H1 (cell line): ENCODE measurements around the gene MCAT.
"Not testable (repeated sequence)": the region's sequence is repeated elsewhere in the genome, so short reads cannot be mapped to it uniquely, and the experiment has no call there.

Source experiments
- BACH1 ChIP-seq: IDR thresholded peaks from 2 replicates; pipeline ENCODE4 v1.6.1; 2012; ENCODE audit warnings: low read length, improper control_type of control experiment
- CTCF ChIP-seq, 3 experiments: IDR thresholded peaks; 1 replicate in 2 of 3; 2 replicates in 1 of 3; pipeline versions ENCODE4 v1.5.1 to v1.6.1; 2011; ENCODE audit warnings: low read length in 3 of 3, mild to moderate bottlenecking in 3 of 3, inconsistent platforms in 2 of 3, low read depth in 1 of 3, moderate library complexity in 1 of 3; ENCODE audit not compliant: insufficient read depth in 1 of 3; ENCODE audit errors: control extremely low read depth in 1 of 3
- EP300 ChIP-seq, 2 experiments: IDR thresholded peaks; 1 replicate in 1 of 2; 2 replicates in 1 of 2; pipeline ENCODE4 v1.6.1; 2011 to 2012; ENCODE audit warnings: low read depth in 2 of 2, low read length in 2 of 2, mild to moderate bottlenecking in 2 of 2, borderline replicate concordance in 1 of 2, inconsistent platforms in 1 of 2, moderate library complexity in 1 of 2
- EZH2 ChIP-seq: fragments of 200-600 bp; sonication (generic); IDR thresholded peaks from 2 replicates; pipeline ENCODE4 v1.7.1; 2012; ENCODE audit warnings: low read depth, mild to moderate bottlenecking, moderate library complexity, low read length, inconsistent platforms; ENCODE audit not compliant: severe bottlenecking
- GABPA ChIP-seq: IDR thresholded peaks from 2 replicates; pipeline ENCODE4 v1.6.1; 2011; ENCODE audit warnings: mild to moderate bottlenecking, low read length, moderate library complexity, borderline replicate concordance; ENCODE audit not compliant: insufficient read depth
- RAD21 ChIP-seq, 2 experiments: IDR thresholded peaks in 1 of 2; conservative IDR thresholded peaks in 1 of 2; 2 replicates each; pipeline ENCODE4 v1.6.1; 2011; ENCODE audit warnings: low read depth in 2 of 2, low read length in 2 of 2, improper control_type of control experiment in 1 of 2, inconsistent platforms in 1 of 2, mild to moderate bottlenecking in 1 of 2, moderate library complexity in 1 of 2
- RFX5 ChIP-seq: IDR thresholded peaks from 2 replicates; pipeline ENCODE4 v1.6.1; 2011; ENCODE audit warnings: low read depth, low read length, improper control_type of control experiment, borderline replicate concordance
- SIRT6 ChIP-seq: IDR thresholded peaks from one replicate; pipeline ENCODE4 v1.7.1; 2012; ENCODE audit warnings: low read length, inconsistent platforms
- SP4 ChIP-seq: IDR thresholded peaks from 2 replicates; pipeline ENCODE4 v1.6.1; 2012; ENCODE audit warnings: low read length, inconsistent platforms
- ZNF274 ChIP-seq: IDR thresholded peaks from 2 replicates; pipeline ENCODE4 v1.7.0; 2012; ENCODE audit warnings: low read length, borderline replicate concordance; ENCODE audit errors: extremely low read depth

GRCh38 chr22:43104056-43104625 lies 39.1 kb downstream of the MCAT start:
- not testable (repeated sequence) for TF ChIP-seq GABPA; CTCF (IDR thresholded peaks at IDR 0.05; ENCODE audit: control extremely low read depth in 1 of 3, insufficient read depth in 1 of 3, low read depth in 1 of 3, low read length in 3 of 3); EP300 (IDR thresholded peaks at IDR 0.05; ENCODE audit: borderline replicate concordance in 1 of 2, low read depth in 2 of 2, low read length in 2 of 2); SP4; RAD21 (IDR thresholded peaks at IDR 0.05 in 1 of 2, conservative IDR thresholded peaks at IDR 0.05 in 1 of 2; ENCODE audit: low read depth in 2 of 2, low read length in 2 of 2); SIRT6; BACH1; RFX5; EZH2; ZNF274
